Measurements from ENCODE around the gene ATAD1. TPM values are rescaled to one million over a fixed set of nuclear protein-coding genes. Genes with fewer than 3 reads are reported as not detected.
"Not testable (repeated sequence)": the region's sequence is repeated elsewhere in the genome, so short reads cannot be mapped to it uniquely, and the experiment has no call there.

The ATAD1 gene
- total RNA-seq, 1 donor from 2014 or later: 55.5 TPM

GRCh38 chr10:87803831-87804230 lies 14.2 kb downstream of the ATAD1 start:
- Mint-ChIP-seq H3K36me3 (ENCODE audit: low read depth) (peaks cover 79% of the 10 kb centered on the region), H3K27ac (no peak overlapping the region), H3K4me3 (no peak overlapping the region), H3K9me3 (peaks cover 28% of the 10 kb centered on the region), H3K4me1 (peaks cover 13% of the 10 kb centered on the region), H3K27me3 (no peaks in the 10 kb centered on the region)
- intact Hi-C loops (cut with micrococcal nuclease): no loop called here
- no peak for DNase-seq

- Mint-ChIP-seq H3K9me3 (peaks cover 28% of the 10 kb centered on the region), H3K36me3 (ENCODE audit: low read depth) (peaks cover 80% of the 10 kb centered on the region), H3K27ac (no peak overlapping the region), H3K4me3 (no peak overlapping the region), H3K27me3 (no peaks in the 10 kb centered on the region), H3K4me1 (peaks cover 13% of the 10 kb centered on the region)
- DNase-seq: no peak
- intact Hi-C loops (cut with micrococcal nuclease): no loop called here
These were observed 14.7 kb downstream of the ATAD1 start for GRCh38 chr10:87803328-87803727.

- H3K27ac Mint-ChIP-seq; intact Hi-C loops (cut with micrococcal nuclease); H3K4me3 Mint-ChIP-seq; H3K27me3 Mint-ChIP-seq; DNase-seq: not testable (repeated sequence)
- peaks cover 28% of the 10 kb centered on the region for H3K9me3 Mint-ChIP-seq
- H3K4me1 Mint-ChIP-seq: peaks cover 18% of the 10 kb centered on the region
- peaks cover 87% of the 10 kb centered on the region for H3K36me3 Mint-ChIP-seq (ENCODE audit: low read depth)
These were observed 16.1 kb downstream of the ATAD1 start for GRCh38 chr10:87801813-87802435.

GRCh38 chr10:87799860-87800259 lies 18.2 kb downstream of the ATAD1 start:
- Mint-ChIP-seq H3K36me3 (ENCODE audit: low read depth) (peaks cover 78% of the 10 kb centered on the region), H3K9me3 (peaks cover 13% of the 10 kb centered on the region), H3K4me3 (no peak overlapping the region), H3K4me1 (peaks cover 12% of the 10 kb centered on the region), H3K27me3 (no peaks in the 10 kb centered on the region), H3K27ac (no peak overlapping the region)
- DNase-seq: no peak
- intact Hi-C loops (cut with micrococcal nuclease): no loop called here

GRCh38 chr10:87798082-87798481 lies 19.9 kb downstream of the ATAD1 start:
- peaks cover 3% of the 10 kb centered on the region for H3K9me3 Mint-ChIP-seq
- H3K4me1 Mint-ChIP-seq: peaks cover 21% of the 10 kb centered on the region
- H3K27ac Mint-ChIP-seq: no peak overlapping the region
- no peak for DNase-seq
- no peak overlapping the region for H3K4me3 Mint-ChIP-seq
- H3K27me3 Mint-ChIP-seq: no peaks in the 10 kb centered on the region
- intact Hi-C loops (cut with micrococcal nuclease): no loop called here
- peaks cover 66% of the 10 kb centered on the region for H3K36me3 Mint-ChIP-seq (ENCODE audit: low read depth)

- intact Hi-C loops (cut with micrococcal nuclease): no loop called here
- Mint-ChIP-seq H3K27me3 (no peaks in the 10 kb centered on the region), H3K4me3 (no peak overlapping the region), H3K36me3 (ENCODE audit: low read depth) (peaks cover 54% of the 10 kb centered on the region), H3K27ac (no peak overlapping the region), H3K4me1 (peaks cover 19% of the 10 kb centered on the region), H3K9me3 (no peaks in the 10 kb centered on the region)
- no peak for DNase-seq
These were observed 23.7 kb downstream of the ATAD1 start for GRCh38 chr10:87794285-87794684.

- H3K9me3 Mint-ChIP-seq: no peaks in the 10 kb centered on the region
- H3K27me3 Mint-ChIP-seq: no peaks in the 10 kb centered on the region
- H3K4me3 Mint-ChIP-seq: no peak overlapping the region
- intact Hi-C loops (cut with micrococcal nuclease): no loop called here
- peaks cover 10% of the 10 kb centered on the region for H3K4me1 Mint-ChIP-seq
- peaks cover 44% of the 10 kb centered on the region for H3K36me3 Mint-ChIP-seq (ENCODE audit: low read depth)
- no peak overlapping the region for H3K27ac Mint-ChIP-seq
- no peak for DNase-seq
These were observed 27.8 kb downstream of the ATAD1 start for GRCh38 chr10:87790185-87790584.

- Mint-ChIP-seq H3K4me1 (peaks cover 1% of the 10 kb centered on the region), H3K4me3 (no peak overlapping the region), H3K27me3 (no peaks in the 10 kb centered on the region), H3K36me3 (ENCODE audit: low read depth) (peaks cover 47% of the 10 kb centered on the region), H3K9me3 (no peaks in the 10 kb centered on the region), H3K27ac (no peak overlapping the region)
- intact Hi-C loops (cut with micrococcal nuclease): no loop called here
- no peak for DNase-seq
These were observed 31.6 kb downstream of the ATAD1 start for GRCh38 chr10:87786421-87786820.

GRCh38 chr10:87782721-87783120 lies 35.3 kb downstream of the ATAD1 start:
- Mint-ChIP-seq H3K4me3 (no peak overlapping the region), H3K4me1 (peaks cover 1% of the 10 kb centered on the region), H3K36me3 (ENCODE audit: low read depth) (peaks cover 46% of the 10 kb centered on the region), H3K27me3 (no peaks in the 10 kb centered on the region), H3K9me3 (no peaks in the 10 kb centered on the region), H3K27ac (no peak overlapping the region)
- no peak for DNase-seq
- intact Hi-C loops (cut with micrococcal nuclease): no loop called here

- no peak for DNase-seq
- Mint-ChIP-seq H3K36me3 (ENCODE audit: low read depth) (peaks cover 47% of the 10 kb centered on the region), H3K27me3 (no peaks in the 10 kb centered on the region), H3K4me3 (no peak overlapping the region), H3K9me3 (no peaks in the 10 kb centered on the region), H3K27ac (no peak overlapping the region), H3K4me1 (peaks cover 1% of the 10 kb centered on the region)
- intact Hi-C loops (cut with micrococcal nuclease): no loop called here
These were observed 36.5 kb downstream of the ATAD1 start for GRCh38 chr10:87781545-87781944.

GRCh38 chr10:87776328-87776727 lies 41.7 kb downstream of the ATAD1 start:
- no peak overlapping the region for H3K27ac Mint-ChIP-seq
- H3K4me3 Mint-ChIP-seq: no peak overlapping the region
- H3K27me3 Mint-ChIP-seq: no peaks in the 10 kb centered on the region
- no peak for DNase-seq
- H3K4me1 Mint-ChIP-seq: peaks cover 6% of the 10 kb centered on the region
- peaks cover 33% of the 10 kb centered on the region for H3K36me3 Mint-ChIP-seq (ENCODE audit: low read depth)
- intact Hi-C loops (cut with micrococcal nuclease): no loop called here
- no peaks in the 10 kb centered on the region for H3K9me3 Mint-ChIP-seq

- DNase-seq: no peak
- no peak overlapping the region for H3K4me3 Mint-ChIP-seq
- intact Hi-C loops (cut with micrococcal nuclease): no loop called here
- H3K27ac Mint-ChIP-seq: peak overlapping the region; percentile 18
- H3K4me1 Mint-ChIP-seq: peaks cover 6% of the 10 kb centered on the region
- no peaks in the 10 kb centered on the region for H3K9me3 Mint-ChIP-seq
- peaks cover 30% of the 10 kb centered on the region for H3K36me3 Mint-ChIP-seq (ENCODE audit: low read depth)
- H3K27me3 Mint-ChIP-seq: no peaks in the 10 kb centered on the region
These were observed 42.3 kb downstream of the ATAD1 start for GRCh38 chr10:87775766-87776165.

- no peak overlapping the region for H3K4me3 Mint-ChIP-seq
- DNase-seq: no peak
- peaks cover 8% of the 10 kb centered on the region for H3K4me1 Mint-ChIP-seq
- H3K9me3 Mint-ChIP-seq: no peaks in the 10 kb centered on the region
- H3K27ac Mint-ChIP-seq: no peak overlapping the region
- H3K36me3 Mint-ChIP-seq (ENCODE audit: low read depth): peaks cover 31% of the 10 kb centered on the region
- intact Hi-C loops (cut with micrococcal nuclease): loop anchor here (1.0 to 5.0 kb wide), 2 partner anchors 116 to 240 kb away; no protein-coding TSS in a partner anchor
- no peaks in the 10 kb centered on the region for H3K27me3 Mint-ChIP-seq
These were observed 46.0 kb downstream of the ATAD1 start for GRCh38 chr10:87771871-87772500.

- Mint-ChIP-seq H3K4me1 (peaks cover 5% of the 10 kb centered on the region), H3K27ac (no peak overlapping the region), H3K9me3 (no peaks in the 10 kb centered on the region), H3K27me3 (no peaks in the 10 kb centered on the region), H3K36me3 (ENCODE audit: low read depth) (peaks cover 32% of the 10 kb centered on the region), H3K4me3 (no peak overlapping the region)
- intact Hi-C loops (cut with micrococcal nuclease): no loop called here
- no peak for DNase-seq
These were observed 50.8 kb downstream of the ATAD1 start for GRCh38 chr10:87767253-87767652.

Measured in activated CD4-positive, alpha-beta T cell treated with anti-CD3 and anti-CD28 coated beads, Interleukin-2, amount 10 ng/mL, durations not matched to agents 24 days and 14 days (primary cell).